GM12874 (cell line): ENCODE data around the gene PTGFRN.

ENCODE experiments used
- TF ChIP-seq, protein P1 (sequence below): IDR thresholded peaks from 2 replicates; pipeline ENCODE4 v1.5.1; 2011; ENCODE audit warnings: low read depth, mild to moderate bottlenecking, control low read depth, low read length, moderate library complexity; ENCODE audit not compliant: insufficient read depth

PTGFRN gene

DNA sequence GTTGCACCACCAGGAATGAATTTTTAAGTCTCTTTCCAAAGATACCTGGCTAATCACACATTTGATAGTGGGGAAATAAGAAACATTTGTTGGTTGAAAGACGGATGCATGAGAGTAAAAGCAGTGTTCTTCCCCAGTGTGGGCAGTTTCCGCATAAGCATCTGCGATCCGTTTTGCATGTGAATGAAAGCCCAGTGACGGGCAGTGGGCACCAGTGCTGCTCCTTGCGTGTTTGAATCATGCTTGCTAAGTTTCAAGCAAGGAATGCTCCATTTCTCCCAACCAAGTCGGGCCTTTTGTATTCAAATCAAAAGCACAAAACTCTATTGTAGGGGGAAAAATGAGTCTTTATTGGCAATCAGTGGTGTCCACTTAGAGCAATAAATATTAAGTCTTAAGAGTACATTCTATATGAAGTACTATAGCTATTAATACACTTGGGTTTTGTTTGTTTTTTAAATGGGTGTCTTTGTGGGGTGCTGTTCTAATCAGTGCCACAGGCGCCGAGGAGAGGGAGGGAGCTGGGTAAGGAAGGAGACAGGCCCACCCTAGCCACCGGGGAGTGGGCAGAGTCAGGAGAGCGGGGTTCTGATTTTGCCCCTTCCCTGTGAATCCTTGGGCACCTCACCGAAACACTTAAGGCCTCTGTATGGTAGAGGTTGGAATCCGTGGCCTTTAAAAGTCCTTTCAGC is 750 bp upstream of the PTGFRN start:
- TF ChIP-seq, protein P1, sequence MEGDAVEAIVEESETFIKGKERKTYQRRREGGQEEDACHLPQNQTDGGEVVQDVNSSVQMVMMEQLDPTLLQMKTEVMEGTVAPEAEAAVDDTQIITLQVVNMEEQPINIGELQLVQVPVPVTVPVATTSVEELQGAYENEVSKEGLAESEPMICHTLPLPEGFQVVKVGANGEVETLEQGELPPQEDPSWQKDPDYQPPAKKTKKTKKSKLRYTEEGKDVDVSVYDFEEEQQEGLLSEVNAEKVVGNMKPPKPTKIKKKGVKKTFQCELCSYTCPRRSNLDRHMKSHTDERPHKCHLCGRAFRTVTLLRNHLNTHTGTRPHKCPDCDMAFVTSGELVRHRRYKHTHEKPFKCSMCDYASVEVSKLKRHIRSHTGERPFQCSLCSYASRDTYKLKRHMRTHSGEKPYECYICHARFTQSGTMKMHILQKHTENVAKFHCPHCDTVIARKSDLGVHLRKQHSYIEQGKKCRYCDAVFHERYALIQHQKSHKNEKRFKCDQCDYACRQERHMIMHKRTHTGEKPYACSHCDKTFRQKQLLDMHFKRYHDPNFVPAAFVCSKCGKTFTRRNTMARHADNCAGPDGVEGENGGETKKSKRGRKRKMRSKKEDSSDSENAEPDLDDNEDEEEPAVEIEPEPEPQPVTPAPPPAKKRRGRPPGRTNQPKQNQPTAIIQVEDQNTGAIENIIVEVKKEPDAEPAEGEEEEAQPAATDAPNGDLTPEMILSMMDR, result no peak

DNA sequence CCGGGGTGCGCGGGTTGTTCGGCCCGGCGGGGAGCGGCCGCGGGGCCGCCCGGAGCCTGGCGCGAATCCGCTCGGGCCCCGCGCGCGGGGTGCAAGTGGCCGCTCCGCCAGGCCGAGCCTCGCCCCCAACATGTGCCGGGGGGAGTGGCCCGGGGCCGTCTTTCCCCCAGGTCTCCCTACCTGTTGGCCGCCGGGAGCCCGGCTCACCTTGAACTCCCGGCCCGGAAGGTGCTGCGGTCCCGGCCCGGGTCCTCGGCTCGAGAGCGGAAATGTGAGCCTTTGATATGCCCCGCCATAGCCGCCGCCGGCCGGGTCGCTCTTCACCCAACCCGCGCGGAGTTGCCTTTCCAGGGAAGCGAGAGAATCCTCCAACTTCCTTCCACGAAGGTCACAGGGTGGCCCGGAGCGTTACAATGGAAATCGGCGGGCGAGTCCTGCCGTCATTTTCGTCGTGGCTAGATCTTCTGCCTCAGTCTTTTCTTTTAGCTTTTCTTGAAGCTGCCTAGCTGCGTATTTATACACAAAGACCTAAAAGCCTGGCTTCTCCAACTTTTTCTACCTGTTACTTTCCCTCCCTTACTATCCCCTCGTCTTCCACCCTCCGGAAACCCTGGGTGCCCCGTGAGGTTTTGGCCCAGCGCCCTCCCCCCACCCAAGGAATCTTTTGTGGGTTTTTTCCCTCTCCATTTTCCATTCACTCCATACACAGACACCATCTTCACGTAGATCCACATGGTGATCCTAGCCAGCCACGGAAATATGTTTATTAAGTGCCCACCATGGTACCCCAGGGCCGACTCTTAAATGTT is 867 bp downstream of the PTGFRN start:
- TF ChIP-seq, protein P1, result no peak

DNA sequence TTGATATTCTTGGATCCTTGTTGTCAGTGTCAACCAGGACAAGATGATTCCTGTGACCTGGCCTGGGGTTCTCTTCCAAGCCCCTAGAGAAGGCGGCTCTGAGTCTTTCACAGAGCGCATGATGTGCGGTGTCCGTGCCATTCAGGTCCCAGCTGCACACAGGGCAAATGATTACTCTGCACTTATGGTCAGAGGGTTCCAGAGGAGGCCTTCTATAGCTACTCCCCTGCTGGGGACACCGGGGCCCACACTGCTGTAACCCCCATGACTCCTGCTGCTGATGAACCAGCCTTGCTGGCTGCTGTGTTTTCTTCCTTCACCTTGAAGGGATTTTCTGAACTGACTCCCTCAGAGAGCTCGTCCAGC is 1.5 kb downstream of the PTGFRN start:
- TF ChIP-seq, protein P1, result no peak

DNA sequence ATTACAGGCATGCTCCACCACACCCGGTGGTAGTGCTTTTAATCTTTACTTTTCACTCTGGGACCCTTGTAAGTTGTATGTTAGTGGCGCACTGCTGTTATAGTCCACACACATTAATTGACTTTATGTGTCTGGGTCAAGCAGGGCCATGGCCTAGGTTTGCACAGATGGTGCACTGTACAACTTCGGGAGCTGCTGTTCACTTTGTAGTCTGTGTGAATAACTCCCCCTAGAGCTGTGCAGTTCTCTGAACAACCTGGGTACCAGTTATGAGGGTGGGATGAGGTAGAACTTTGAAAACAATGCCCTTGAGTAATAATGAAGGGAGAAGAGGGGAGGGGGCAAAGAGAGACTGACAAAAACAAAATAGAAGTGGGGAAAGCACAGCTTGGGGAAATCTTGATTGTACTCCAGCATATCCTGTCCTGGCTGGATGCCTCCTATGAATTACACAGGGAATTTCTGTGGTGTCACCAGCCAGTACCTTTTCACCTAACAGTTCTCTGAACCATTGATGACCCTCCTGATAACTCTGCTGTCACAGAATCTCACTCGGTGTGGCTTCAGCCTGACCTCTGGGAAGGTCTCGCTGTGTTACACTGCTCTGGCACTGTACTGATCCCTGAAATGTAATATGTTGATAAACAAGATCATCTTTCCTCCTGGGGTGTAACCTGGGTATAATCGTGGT is 2.2 kb downstream of the PTGFRN start:
- TF ChIP-seq, protein P1, result no peak

DNA sequence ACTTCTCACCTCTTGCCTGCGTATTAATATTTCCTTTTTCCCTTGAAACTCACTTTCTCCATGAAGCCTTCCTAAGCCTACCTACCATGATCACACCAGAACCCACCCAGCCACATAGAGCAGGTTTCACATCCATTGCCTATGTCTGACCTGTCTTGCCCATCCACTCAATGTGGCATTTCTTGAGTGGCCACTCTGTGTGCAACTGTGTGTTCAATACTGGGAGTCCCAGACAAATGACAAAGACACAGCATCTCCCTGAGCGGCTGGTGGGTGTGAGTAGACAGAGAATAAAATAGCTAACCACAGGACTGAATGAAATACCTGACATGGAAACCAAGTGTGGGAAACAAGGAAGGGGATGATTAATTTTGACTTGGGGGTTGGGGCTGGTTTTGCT is 3.1 kb downstream of the PTGFRN start:
- TF ChIP-seq, protein P1, result no peak

DNA sequence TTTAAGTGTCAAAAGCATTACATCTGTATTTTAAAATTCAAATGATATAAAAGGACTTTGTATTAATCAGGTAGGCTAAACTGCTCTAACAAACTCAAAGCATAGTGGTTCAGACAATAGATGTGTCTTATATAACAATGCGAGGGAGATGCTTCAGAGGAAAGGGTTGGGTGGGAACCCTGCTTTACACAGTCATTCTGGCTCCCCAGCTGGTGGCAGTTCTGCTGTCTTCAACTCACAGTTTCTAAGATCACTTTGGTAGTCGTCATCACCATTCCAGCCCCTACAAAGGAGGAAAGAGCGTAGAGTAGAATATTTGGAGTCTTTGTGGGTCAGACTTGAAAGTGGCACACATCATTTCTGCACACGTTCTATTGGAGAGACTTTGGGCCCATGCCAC is 4.2 kb downstream of the PTGFRN start:
- TF ChIP-seq, protein P1, result no peak

DNA sequence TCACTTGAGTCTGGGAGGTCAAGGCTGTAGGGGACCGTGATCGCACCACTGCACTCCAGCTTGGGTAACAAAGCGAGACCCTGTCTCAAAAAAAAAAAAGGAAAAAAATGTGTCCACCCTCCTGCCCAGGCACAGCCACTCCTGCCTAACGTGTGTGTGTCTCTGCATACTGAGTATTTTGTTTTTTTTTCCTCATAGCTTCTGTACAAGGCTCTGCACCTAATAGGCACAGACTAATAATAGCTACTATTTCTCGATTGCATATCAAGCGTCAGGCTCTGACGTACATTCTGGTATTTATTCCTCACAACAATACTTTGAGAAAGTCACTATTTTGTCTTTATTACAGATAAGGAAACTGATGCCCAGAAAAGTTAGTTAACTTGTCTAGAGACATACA is 5.0 kb downstream of the PTGFRN start:
- TF ChIP-seq, protein P1, result no peak
